Measurements from ENCODE around the gene KCNK15. TPM values are rescaled to one million over a fixed set of nuclear protein-coding genes. Genes with fewer than 3 reads are reported as not detected.

The KCNK15 gene
- total and polyA plus RNA-seq, 4 donors, result 0.48 to 2.6 (median 1.1) TPM

- no peak overlapping the region for H3K9ac ChIP-seq (ENCODE audit: insufficient read depth in 1 of 2, low read length in 2 of 2)
- H3K27ac ChIP-seq (ENCODE audit: low read depth in 1 of 2, low read length in 1 of 2), result peak overlapping the region; percentile 24 to 71
- WGBS, 2 donors, result 58 to 79% methylated on average over 7 of the region's 7 CpGs
- peaks cover 0 to 3% (median 0%) of the 10 kb centered on the region in 4 donors for H3K36me3 ChIP-seq (ENCODE audit: control insufficient read depth in 4 of 4, insufficient read depth in 4 of 4, low read length in 4 of 4)
- H3K4me3 ChIP-seq, result no peak overlapping the region
- DNase-seq (no peak), ATAC-seq (ENCODE audit: insufficient read depth, low FRiP score) (no peak)
- no peaks in the 10 kb centered on the region for H3K9me3 ChIP-seq (ENCODE audit: control insufficient read depth in 4 of 4, insufficient read depth in 3 of 4, low read length in 3 of 4)
- H3K4me1 ChIP-seq (ENCODE audit: control insufficient read depth in 5 of 5, insufficient read depth in 5 of 5, low read length in 5 of 5), result peaks cover 0 to 16% (median 4%) of the 10 kb centered on the region in 5 donors
- no peak for TF ChIP-seq CTCF (IDR thresholded peaks at IDR 0.05; ENCODE audit: control extremely low read depth, extremely low read depth)
- peaks cover 0 to 4% (median 0%) of the 10 kb centered on the region in 3 donors for H3K27me3 ChIP-seq (ENCODE audit: control insufficient read depth in 3 of 3, insufficient read depth in 3 of 3, low read length in 2 of 3)
Measured at GRCh38 chr20:44720621-44720996, 25.1 kb upstream of the KCNK15 start.

- peaks cover 0 to 4% (median 0%) of the 10 kb centered on the region in 3 donors for H3K27me3 ChIP-seq (ENCODE audit: control insufficient read depth in 3 of 3, insufficient read depth in 3 of 3, low read length in 2 of 3)
- ATAC-seq (ENCODE audit: insufficient read depth, low FRiP score), result peak; percentile 40
- no peaks in the 10 kb centered on the region for H3K9me3 ChIP-seq (ENCODE audit: control insufficient read depth in 4 of 4, insufficient read depth in 3 of 4, low read length in 3 of 4)
- no peak overlapping the region for H3K4me3 ChIP-seq
- H3K9ac ChIP-seq (ENCODE audit: insufficient read depth in 1 of 2, low read length in 2 of 2), result no peak overlapping the region
- no peak for TF ChIP-seq CTCF (IDR thresholded peaks at IDR 0.05; ENCODE audit: control extremely low read depth, extremely low read depth)
- peaks cover 0 to 3% (median 0%) of the 10 kb centered on the region in 4 donors for H3K36me3 ChIP-seq (ENCODE audit: control insufficient read depth in 4 of 4, insufficient read depth in 4 of 4, low read length in 4 of 4)
- 50 to 74% methylated on average over 11 of the region's 11 CpGs for WGBS, 2 donors
- H3K4me1 ChIP-seq (ENCODE audit: control insufficient read depth in 5 of 5, insufficient read depth in 5 of 5, low read length in 5 of 5), result peaks cover 0 to 12% (median 4%) of the 10 kb centered on the region in 5 donors
- H3K27ac ChIP-seq (ENCODE audit: low read depth in 1 of 2, low read length in 1 of 2), result peak overlapping the region; percentile 24 to 71
- peak; percentile 76 to 90 (median 89) for DNase-seq
Measured at GRCh38 chr20:44720997-44721784, 24.5 kb upstream of the KCNK15 start.

GRCh38 chr20:44721785-44722054, 23.9 kb upstream of the KCNK15 start:
- H3K4me1 ChIP-seq (ENCODE audit: control insufficient read depth in 5 of 5, insufficient read depth in 5 of 5, low read length in 5 of 5), result peaks cover 0 to 10% (median 4%) of the 10 kb centered on the region in 5 donors
- WGBS, 2 donors, result 85 to 96% methylated on average over 1 of the region's 1 CpG
- H3K9ac ChIP-seq (ENCODE audit: insufficient read depth in 1 of 2, low read length in 2 of 2), result no peak overlapping the region
- no peak overlapping the region for H3K4me3 ChIP-seq
- H3K27ac ChIP-seq (ENCODE audit: low read depth in 1 of 2, low read length in 1 of 2), result no peak overlapping the region
- no peak for TF ChIP-seq CTCF (IDR thresholded peaks at IDR 0.05; ENCODE audit: control extremely low read depth, extremely low read depth)
- no peaks in the 10 kb centered on the region for H3K9me3 ChIP-seq (ENCODE audit: control insufficient read depth in 4 of 4, insufficient read depth in 3 of 4, low read length in 3 of 4)
- no peak for DNase-seq
- H3K27me3 ChIP-seq (ENCODE audit: control insufficient read depth in 3 of 3, insufficient read depth in 3 of 3, low read length in 2 of 3), result peaks cover 0 to 4% (median 0%) of the 10 kb centered on the region in 3 donors
- H3K36me3 ChIP-seq (ENCODE audit: control insufficient read depth in 4 of 4, insufficient read depth in 4 of 4, low read length in 4 of 4), result peaks cover 0 to 3% (median 0%) of the 10 kb centered on the region in 4 donors
- no peak for ATAC-seq (ENCODE audit: insufficient read depth, low FRiP score)
